ENCODE results near the gene IL16.

IL16 gene

DNA sequence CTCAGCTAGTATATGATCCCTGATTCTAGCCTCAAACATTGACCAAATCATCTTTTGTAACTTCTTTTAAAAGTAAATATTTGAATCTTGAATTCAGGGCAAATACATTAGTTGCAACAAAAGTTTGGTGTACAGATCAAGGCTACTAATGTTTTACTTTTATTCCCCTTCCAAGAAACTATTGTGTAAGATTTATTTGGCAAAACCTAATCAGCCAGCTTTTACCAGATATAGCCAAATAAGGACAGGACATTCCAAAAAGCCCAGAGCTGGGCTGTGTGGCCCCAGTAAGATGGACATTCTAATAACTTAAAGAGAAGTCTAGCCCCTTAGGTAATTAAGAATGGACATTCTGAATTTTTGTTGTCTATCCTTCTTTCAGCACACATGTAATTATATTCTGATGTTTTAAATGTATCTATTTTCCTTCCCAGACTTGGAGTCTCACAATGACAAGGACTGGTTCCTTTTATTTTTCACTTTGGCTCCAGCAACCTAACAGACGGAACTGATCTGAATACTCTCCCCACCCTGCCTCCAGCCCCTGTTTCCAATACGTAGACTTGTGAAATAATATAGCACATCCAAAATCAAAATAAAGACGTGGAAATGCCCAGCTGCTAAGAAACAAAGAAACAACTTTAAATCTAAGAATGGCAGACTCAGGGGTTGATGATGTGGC, 79.2 kb downstream of the IL16 start:
- DNase-seq (ENCODE audit: low spot score): no peak

DNA sequence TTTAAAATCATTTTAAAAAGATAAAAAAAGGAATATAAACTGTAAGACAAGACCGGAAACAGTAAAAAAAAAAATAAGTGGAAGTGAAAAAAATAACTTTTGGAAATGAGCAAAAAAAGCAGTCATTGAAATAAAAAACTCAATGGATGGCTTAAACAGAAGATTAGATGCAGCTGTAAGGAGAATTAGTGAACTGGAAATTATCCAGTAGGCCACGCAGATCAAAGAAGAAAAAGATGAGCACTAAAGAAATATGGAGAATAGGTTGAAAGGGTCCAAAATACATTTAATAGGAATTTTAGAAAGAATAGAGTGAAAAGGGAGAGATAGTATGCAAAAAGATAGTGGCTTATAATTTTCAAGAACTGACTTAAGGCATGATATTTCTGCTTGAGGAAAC, 80.3 kb downstream of the IL16 start:
- no peak for DNase-seq (ENCODE audit: low spot score)

DNA sequence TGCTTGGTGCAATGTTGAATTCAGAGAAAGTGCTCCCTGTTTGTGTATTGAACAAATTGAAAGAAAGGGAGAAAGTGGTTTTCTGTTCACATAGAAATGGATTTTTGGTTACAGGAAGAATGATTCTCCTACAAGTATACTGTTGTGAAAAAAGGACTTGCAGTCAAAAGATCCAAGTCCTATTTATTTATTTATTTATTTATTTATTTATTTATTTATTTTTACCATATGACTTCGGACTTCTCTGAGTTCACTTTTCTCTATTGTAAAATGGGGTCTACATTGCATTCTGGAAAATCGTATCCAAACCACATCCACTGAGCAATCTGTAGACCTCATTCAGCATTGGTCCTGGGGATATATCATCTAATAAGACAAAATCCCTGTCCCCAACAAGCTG, 81.2 kb downstream of the IL16 start:
- DNase-seq (ENCODE audit: low spot score): no peak

DNA sequence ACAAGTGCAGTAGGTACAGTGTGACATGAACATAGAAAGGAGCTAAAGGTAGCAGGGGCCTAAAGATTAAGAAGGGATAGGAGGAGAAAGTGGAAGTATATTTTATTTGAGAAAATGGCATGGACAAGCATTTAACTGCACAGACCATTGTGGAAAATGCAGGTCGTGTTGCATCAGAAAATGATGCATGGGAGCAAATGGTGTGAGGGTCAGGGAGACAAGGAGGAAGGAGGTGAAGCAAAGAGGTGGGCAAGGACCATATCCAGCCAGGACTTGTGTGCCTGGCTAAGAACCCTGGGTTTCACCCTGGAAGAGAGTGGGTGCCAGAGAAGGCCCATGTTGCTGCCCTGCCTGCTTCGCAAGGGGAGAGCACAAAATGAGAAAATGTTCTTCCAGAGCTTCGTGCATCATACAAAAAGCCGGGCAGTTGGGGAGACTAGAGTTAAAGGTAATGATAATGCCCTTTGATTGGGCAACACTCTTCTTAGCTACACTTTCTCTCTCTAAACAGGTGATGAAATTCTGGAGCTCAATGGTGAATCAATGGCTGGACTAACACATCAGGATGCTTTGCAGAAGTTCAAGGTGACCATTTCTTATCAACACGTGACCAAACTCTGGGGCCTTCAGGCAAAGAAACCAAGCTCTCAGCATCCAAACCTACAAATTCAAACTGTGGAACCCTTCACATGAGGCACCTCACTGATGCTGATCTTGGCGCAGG, 81.8 kb downstream of the IL16 start:
- DNase-seq (ENCODE audit: low spot score): no peak

DNA sequence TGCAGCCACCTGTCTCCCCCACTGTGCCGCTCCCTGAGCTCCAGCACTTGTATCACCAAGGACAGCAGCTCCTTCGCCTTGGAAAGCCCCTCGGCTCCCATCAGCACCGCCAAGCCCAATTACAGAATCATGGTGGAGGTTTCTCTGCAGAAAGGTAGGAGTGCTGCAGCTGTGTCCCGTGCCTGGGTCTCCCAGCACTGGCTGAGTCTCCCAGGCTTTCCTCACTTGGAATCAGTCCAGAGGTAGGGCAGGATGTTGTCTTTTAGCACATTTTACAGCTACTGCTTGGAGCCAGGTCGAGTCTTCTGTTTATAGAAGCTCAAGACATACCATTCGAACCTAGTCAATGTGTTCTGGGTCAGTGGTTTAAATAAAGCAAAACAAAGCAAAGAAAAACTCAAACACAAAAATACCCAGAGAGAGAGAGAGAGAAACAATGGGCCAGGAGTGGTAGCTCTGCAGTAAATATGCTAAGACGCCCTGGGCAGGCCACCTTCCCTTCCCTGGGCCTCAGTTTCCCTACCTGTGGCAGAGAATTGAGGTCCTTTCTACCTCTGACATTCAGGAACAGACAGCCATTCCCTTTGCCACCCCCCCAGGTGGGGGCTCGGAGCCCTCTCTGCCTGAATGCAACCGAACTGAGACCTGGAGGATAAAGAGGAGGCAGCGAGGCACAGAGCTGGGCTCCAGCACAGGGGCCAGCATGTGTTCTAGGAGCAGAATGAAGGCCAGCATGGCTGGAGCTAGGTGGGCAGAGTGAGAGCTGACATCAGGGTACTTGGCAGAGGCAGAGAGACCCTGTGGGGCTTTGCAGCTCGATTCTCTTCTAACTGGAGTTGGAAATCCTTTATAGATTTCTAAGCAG, 83.2 kb downstream of the IL16 start:
- DNase-seq (ENCODE audit: low spot score): no peak

DNA sequence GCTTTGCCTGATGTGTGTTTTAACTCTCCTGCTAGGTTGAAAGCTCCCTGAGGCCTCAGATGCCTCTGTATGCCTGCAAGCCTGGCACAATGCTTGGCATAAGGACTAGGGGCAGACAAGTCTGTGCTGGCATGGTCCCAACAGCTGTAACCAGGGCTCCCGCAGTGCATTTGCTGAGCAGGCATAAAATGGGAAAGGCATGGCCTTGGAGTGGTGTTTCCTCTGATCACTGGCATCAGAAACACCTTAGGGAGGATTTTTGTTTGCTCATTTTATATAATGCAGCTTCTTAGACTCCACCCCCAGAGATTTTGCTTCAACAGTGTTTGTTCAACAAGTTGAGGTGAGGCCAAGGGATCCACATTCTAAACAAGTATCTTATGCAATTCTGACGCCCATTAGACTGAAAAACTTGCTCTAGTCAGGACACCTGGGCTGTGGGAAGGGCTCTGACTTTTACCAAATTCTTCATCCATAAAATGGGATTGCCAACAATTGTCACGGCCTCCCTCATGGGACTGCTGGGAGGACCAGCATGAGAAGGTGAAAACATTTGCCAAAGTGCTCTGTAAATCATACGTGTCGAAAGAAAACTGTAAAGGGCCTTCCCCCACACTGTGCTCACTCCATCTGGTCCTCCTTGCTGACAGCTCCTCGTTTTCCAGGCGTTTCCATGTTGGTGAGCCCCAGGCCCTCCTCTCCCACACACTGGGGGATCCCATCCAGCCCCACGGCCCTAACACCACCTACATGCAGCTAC, 84.2 kb downstream of the IL16 start:
- DNase-seq (ENCODE audit: low spot score): no peak

DNA sequence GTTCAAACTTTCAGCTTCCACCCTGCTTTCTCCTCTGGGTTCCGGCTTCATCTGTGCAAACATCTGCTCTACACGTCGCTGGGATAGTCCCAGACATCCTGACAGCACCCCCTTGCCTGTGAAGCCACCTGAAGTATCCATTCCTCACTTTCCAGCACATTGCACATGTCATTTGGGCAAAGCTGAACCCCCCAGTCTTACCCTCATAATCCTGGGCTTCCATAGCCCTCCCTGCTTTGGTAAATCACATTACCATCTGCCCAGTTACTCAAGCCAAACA, 84.7 kb downstream of the IL16 start:
- DNase-seq (ENCODE audit: low spot score): no peak

DNA sequence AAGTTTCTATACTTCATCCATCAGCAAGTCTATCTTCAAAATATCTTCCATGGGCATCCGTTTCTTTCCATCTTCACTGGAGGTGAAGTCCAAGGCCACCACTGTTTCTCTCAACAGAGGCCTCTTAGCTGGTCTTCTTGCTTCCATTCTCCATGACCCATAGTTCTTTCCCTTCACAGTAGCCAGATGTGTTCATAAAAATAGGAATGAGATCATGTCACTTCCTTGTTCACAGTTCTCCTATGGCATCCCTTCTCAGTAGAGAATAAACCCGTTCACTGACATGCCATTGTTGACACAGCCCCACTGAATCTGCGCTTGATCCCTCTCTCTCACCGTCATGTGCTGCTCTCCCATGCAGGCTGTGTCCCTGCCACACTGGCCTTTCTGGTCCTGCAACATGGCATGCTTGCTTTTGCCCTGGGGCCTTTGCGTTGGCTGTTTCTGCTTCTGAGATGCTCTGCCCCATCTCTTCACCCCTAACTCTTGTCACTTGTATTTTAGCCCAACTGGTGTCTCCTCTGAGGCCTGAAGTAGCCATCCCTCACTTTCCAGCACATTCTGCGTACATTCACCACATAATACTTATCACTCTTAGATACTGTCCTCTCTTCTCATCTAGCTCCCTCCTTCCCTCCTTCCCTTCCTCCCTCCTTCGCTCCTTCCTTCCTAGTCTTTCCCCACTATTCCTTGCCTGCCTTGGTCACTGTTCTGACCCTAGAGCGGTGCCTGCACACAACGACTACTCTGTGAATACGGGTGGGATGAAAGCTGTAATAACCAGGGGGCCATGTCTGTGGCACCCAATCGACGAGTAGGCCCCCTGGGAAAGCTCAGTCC, 85.3 kb downstream of the IL16 start:
- DNase-seq (ENCODE audit: low spot score): no peak

DNA sequence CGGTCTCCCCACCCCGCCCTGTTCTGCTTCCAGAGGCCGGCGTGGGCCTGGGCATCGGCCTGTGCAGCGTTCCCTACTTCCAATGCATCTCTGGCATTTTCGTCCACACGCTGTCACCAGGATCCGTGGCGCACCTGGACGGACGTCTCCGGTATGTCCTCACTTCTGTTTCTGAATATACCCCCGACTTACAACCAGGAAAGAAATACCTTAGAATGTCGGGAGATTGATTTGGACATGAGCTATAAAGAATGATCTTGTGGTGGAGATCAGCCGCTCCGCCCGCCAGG, 85.9 kb downstream of the IL16 start:
- no peak for DNase-seq (ENCODE audit: low spot score)

DNA sequence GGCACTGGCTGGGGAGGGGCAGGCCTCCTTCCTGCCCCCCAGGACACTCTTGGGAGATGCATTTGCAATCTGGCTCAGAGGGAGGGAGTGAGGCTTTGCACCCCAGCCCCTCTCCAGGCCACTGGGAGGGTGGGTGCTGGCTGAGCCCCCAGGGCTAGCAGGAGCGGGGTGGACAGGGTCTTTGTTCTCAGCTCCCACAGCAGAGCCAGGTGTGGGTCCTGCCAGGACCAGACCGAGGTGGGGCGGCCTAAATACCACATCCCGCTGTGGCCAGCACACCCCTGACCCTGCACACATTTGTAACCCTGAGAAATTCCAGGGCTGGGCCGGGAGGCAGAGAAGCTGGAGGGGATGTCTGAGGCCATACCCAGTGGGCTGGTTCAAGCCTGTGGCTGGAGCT, 86.2 kb downstream of the IL16 start:
- no peak for DNase-seq (ENCODE audit: low spot score)

DNA sequence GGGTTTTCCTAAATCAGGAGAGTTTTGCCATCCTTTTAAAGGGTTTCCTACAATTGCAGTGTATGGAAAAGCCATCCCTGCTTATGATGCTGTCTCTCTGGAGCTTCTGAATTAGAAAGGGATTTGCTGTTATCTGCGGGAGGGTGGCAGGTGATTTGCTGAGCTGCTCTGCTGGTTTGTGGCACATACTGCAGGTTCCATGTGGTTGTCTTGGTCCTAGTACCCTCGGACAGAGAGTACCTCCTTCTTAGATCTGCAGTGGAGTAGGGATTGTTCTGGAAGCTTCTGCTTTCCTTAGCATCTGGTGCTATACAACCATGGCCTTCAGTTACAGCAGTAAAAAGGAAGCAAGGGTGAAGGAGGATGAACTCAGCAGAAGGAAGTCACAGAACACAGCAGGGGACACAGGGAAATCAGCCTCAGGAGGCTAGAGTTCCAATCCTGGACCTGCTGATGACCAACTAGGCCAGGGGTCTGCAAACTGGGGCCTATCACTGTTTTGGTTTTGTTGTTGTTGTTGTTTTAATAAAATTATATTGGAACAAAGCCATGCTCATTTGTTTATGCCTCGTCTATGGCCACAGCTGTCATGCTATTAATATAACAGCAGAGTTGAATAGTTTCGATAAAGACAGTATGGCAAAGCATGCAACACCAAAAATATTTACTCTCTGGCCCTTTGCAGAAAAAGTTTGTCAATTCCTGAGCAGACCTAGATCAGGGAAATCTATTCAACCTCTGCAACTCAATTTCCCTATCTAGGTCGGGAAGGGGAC, 87.8 kb downstream of the IL16 start:
- DNase-seq (ENCODE audit: low spot score): no peak

DNA sequence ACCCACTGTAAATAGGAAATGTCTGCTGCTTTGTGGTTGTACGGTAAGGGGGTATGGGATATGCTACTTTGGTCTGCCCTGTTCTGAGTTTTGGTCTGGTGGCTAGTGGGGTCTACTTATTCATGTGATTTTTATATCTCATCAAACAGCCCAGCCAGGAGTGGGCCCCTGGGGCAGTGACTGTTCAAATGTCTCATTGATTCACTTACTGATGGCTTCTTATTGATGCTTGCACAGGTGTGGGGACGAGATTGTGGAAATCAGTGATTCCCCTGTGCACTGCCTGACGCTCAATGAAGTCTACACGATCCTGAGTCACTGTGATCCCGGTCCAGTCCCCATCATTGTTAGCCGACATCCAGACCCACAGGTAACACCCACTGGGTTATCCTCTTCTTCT, 88.8 kb downstream of the IL16 start:
- no peak for DNase-seq (ENCODE audit: low spot score)

DNA sequence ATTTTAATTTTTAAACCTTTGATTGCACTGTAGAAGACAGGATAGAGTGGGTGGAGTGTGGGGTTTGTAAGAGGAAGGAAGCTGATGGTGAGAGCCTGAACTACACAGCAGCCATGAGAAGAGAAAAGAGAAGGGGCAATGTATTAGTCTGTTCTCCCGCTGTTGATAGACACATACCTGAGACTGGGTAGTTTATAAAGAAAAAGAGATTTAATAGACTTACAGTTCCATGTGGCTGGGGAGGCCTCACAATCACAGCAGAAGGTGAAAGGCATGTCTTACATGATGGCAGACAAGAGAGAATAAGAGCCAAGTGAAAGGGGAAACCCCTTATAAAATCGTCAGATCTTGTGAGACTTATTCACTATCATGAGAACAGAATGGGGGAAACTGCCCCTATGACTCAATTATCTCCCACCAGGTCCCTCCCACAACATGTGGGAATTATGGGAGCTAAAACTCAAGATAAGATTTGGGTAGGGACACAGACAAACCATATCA, 90.0 kb downstream of the IL16 start:
- DNase-seq (ENCODE audit: low spot score): no peak

DNA sequence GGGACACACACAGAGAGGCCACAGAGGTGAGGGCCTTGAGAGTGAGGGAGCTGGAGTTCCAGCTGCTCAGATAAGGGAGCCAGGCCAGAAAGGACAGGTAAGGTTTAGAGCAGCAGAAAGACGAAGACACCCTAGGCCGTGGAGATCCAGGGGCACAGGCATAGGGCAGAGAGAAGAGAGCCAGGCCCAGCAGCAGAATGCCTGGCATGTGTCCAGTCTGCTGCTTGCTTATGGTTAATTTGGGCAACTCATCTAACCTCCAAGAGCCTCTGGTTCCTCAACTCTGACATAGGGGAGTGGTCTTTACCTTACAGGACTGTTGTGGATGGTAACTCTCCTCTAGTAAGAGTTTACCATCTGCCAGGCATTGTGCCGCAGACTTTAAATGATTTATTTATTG, 91.4 kb downstream of the IL16 start:
- no peak for DNase-seq (ENCODE audit: low spot score)

DNA sequence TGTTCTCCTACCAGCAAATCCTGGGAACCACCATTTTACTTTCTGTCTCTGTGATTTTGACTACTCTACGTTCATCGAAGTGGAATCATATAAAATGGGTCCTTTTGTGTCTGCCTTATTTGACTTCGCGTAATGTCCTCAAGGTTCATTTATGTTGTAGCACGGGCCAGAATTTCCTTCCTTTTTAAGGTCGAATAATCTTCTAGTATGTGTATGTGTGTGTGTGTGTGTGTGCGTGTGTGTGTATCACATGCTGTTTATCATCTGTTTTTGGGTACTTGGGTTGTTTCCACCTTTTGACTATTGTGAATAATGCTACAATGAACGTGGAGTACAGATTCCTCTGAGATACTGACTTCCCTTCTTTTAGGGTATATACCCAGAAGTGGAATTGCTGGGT, 91.9 kb downstream of the IL16 start:
- no peak for DNase-seq (ENCODE audit: low spot score)

DNA sequence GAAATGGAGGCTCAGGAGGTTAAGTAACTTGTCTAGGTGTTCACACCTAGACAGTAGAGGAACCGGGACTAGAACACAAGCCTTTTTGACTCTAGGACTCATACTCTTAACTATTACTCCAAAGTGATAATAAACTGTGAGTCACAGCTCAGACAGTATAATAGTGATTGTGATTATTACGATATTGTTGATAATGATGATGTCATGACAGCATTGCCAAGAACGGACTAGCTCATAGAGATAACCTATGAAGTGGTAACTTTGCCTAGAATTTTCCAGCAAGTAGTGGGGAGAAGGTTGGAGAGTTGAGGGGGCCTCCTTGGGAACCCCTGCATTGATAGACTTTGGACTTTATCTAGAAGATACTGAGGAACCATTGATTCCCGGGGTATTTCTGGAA, 93.2 kb downstream of the IL16 start:
- no peak for DNase-seq (ENCODE audit: low spot score)

DNA sequence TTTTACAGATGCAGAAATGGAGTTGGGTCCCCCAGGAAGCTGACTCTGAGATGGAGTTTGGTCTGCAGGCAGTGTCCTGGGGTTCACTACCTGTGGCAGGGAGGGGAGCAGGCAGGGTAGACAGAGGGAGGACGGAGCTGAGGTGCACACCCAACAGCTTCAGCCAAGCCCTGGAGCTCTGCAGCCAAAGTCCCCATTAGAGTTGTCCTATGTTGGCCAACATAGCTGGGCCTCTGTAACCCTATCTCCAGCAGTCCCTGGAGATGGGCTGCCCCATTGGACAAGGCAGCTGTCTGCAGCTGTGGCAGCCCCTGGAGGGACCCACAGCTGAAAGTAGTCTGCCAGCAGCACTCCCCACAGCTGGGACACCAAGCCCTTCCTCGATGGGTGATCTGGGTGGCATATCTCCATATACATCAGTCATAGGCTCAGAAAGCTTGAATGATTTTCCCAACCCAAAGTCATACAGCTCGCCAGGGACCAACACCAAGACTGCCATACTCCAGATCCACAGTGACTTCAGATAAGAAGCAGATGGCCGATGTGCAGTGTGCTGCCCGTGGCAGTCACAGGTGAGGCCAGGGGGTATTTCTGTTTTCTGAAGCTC, 95.3 kb downstream of the IL16 start:
- DNase-seq (ENCODE audit: low spot score): no peak

DNA sequence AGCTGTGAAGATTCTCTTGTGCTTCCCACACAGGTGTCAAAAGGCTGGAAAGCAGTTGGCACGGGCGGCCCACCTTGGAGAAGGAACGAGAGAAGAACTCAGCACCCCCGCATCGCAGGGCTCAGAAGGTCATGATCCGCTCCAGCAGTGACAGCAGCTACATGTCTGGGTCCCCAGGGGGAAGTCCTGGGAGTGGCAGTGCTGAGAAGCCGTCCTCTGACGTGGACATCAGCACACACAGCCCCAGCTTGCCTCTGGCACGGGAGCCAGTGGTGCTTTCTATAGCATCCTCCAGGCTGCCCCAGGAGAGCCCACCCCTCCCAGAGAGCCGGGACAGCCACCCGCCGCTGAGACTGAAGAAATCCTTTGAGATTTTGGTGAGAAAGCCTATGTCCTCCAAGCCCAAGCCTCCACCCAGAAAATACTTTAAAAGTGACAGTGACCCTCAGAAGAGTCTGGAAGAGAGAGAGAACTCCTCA, 95.9 kb downstream of the IL16 start:
- DNase-seq (ENCODE audit: low spot score): no peak

DNA sequence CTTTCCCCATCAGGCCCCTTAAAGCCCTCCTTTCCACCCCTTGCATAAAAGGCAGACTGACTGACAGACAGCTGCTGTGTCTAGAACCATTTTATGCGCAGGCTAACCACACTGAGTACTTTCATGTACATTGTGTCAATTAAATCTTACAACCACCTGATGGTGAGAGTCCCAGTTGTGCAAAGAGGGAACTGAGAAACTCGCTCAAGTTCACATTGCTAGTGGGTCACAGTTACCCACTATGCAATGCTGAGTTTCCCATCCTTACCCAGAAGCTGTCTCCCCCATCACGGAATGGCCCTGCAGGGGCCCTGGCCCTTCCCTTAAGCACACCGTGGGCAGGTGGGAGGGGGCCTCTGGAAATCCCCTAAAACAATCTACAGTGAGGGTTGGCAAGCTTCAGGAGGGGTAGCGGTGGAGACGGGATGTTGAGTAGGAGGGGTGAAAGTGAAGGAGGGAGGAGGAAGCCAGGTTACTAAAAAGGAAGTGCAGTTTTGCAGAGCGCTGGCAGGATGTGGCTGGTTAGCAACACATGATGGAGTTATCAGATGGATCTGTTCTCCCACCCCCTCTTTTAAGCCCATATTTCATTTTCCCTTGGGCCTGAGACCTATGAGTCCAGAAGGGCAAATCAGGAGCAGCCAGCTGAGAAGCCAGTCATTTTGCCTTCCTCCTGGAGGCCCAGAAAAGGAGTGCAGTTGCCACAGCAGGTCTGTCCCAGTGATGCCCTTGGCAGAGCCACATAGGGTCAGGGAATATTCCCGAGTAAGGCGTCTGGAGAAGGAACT, 97.2 kb downstream of the IL16 start:
- no peak for DNase-seq (ENCODE audit: low spot score)

DNA sequence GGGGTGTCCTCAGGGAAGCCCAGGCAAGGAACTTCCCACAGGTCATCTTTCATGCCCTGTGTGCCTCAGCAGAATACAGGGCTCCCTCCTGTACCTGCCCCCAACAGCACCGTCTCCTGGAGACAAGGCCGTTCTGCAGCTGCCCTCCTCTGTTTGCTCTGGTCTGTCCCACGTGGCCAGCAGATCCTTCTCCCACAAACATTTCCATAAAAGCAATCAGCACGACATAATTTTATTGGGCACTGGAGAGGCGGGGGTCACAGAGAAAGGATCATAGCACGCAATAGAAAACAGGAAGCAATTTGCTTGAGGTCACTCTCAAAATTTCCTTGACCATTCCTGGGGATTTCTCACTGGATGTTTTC, 97.8 kb downstream of the IL16 start:
- DNase-seq (ENCODE audit: low spot score): no peak
